ENCODE data around the gene AHCYL1. TPM values are rescaled to one million over a fixed set of nuclear protein-coding genes. Genes with fewer than 3 reads are reported as not detected.
"Not testable (repeated sequence)": the region's sequence is repeated elsewhere in the genome, so short reads cannot be mapped to it uniquely, and the experiment has no call there.

The AHCYL1 gene
- total RNA-seq, 2 donors from 2014 or later: 78.9 to 96.0 TPM

DNA sequence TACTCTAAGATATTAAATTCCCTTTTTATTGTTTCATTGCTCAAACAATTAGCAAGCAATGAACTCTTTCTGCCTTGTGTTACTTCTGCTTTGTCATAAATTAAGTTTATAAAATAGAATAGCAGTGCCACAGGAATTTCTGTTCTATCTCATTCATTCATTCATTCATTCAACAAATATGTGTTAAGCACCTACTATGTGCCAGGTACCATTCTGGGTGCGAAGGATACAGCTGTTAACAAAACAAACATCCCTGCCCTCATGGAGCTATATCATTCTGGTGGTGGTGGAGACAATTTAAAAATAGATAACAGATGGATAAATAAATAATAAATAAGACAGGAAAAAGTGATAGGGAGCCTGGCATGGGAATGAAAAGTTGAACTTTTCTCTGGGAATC is 34.5 kb upstream of the AHCYL1 start:
- no peaks in the 10 kb centered on the region for H3K36me3 Mint-ChIP-seq (ENCODE audit: low read depth)
- Histone ChIP-seq H3K27me3 (ENCODE audit: control insufficient read depth, insufficient read depth, low read length, poor library complexity, severe bottlenecking) (no peaks in the 10 kb centered on the region), H3K9ac (ENCODE audit: extremely low read depth, low read length, poor library complexity, severe bottlenecking) (no peak overlapping the region), H3K4me1 (ENCODE audit: control insufficient read depth, insufficient read depth, low read length) (peaks cover 4% of the 10 kb centered on the region), H3K27ac (ENCODE audit: low read depth, low read length) (no peak overlapping the region), H3K4me3 (ENCODE audit: low read length) (no peak overlapping the region), H3K9me3 (ENCODE audit: control insufficient read depth, low read length) (no peaks in the 10 kb centered on the region), H3K36me3 (ENCODE audit: control insufficient read depth, insufficient read depth, low read length) (no peaks in the 10 kb centered on the region)
- no peak for DNase-seq
- TF ChIP-seq, protein P1, sequence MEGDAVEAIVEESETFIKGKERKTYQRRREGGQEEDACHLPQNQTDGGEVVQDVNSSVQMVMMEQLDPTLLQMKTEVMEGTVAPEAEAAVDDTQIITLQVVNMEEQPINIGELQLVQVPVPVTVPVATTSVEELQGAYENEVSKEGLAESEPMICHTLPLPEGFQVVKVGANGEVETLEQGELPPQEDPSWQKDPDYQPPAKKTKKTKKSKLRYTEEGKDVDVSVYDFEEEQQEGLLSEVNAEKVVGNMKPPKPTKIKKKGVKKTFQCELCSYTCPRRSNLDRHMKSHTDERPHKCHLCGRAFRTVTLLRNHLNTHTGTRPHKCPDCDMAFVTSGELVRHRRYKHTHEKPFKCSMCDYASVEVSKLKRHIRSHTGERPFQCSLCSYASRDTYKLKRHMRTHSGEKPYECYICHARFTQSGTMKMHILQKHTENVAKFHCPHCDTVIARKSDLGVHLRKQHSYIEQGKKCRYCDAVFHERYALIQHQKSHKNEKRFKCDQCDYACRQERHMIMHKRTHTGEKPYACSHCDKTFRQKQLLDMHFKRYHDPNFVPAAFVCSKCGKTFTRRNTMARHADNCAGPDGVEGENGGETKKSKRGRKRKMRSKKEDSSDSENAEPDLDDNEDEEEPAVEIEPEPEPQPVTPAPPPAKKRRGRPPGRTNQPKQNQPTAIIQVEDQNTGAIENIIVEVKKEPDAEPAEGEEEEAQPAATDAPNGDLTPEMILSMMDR (conservative IDR thresholded peaks at IDR 0.05): no peak
- no peak overlapping the region for H3K27ac Mint-ChIP-seq
- peaks cover 11% of the 10 kb centered on the region for H3K4me1 Mint-ChIP-seq
- H3K27me3 Mint-ChIP-seq (ENCODE audit: insufficient read depth): peaks cover 14% of the 10 kb centered on the region
- H3K9me3 Mint-ChIP-seq: no peaks in the 10 kb centered on the region
- H3K4me3 Mint-ChIP-seq: no peak overlapping the region
- WGBS, 2 experiments (ENCODE audit: insufficient coverage in 1 of 2, insufficient read length in 1 of 2): 100% methylated on average over 1 of the region's 1 CpG; no CpG with 5 or more reads in 1 of the 2 experiments

DNA sequence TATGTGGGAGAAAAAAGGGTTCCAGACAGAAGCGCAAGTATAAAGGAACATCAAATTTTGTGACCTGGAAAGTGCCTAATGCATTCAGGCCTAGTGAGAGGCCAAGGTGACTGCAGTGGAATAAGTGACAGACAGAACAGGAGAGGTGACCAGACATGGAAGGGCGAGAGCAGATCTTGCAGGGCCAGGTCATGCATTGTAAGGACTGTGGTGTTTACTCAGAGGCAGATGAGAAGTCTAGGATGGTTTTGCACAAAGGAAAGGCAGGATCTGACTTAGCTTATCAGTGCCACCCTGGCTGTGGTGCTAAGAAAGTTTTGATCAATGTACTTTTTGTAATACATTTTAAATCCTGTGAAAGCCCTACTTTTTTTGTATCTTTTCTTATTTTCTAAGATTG is 34.1 kb upstream of the AHCYL1 start:
- no peak overlapping the region for H3K27ac ChIP-seq (ENCODE audit: low read depth, low read length)
- DNase-seq: no peak
- 80 to 90% methylated on average over 2 of the region's 2 CpGs for WGBS, 2 experiments (ENCODE audit: insufficient coverage in 1 of 2, insufficient read length in 1 of 2)
- peaks cover 19% of the 10 kb centered on the region for H3K27me3 Mint-ChIP-seq (ENCODE audit: insufficient read depth)
- H3K27ac Mint-ChIP-seq: no peak overlapping the region
- H3K9me3 ChIP-seq (ENCODE audit: control insufficient read depth, low read length): no peaks in the 10 kb centered on the region
- H3K4me1 ChIP-seq (ENCODE audit: control insufficient read depth, insufficient read depth, low read length): peaks cover 4% of the 10 kb centered on the region
- no peaks in the 10 kb centered on the region for H3K36me3 Mint-ChIP-seq (ENCODE audit: low read depth)
- H3K4me1 Mint-ChIP-seq: peaks cover 11% of the 10 kb centered on the region
- TF ChIP-seq, protein P1 (conservative IDR thresholded peaks at IDR 0.05): no peak
- H3K36me3 ChIP-seq (ENCODE audit: control insufficient read depth, insufficient read depth, low read length): no peaks in the 10 kb centered on the region
- no peak overlapping the region for H3K4me3 ChIP-seq (ENCODE audit: low read length)
- no peak overlapping the region for H3K4me3 Mint-ChIP-seq
- no peak overlapping the region for H3K9ac ChIP-seq (ENCODE audit: extremely low read depth, low read length, poor library complexity, severe bottlenecking)
- H3K9me3 Mint-ChIP-seq: no peaks in the 10 kb centered on the region
- H3K27me3 ChIP-seq (ENCODE audit: control insufficient read depth, insufficient read depth, low read length, poor library complexity, severe bottlenecking): no peaks in the 10 kb centered on the region

DNA sequence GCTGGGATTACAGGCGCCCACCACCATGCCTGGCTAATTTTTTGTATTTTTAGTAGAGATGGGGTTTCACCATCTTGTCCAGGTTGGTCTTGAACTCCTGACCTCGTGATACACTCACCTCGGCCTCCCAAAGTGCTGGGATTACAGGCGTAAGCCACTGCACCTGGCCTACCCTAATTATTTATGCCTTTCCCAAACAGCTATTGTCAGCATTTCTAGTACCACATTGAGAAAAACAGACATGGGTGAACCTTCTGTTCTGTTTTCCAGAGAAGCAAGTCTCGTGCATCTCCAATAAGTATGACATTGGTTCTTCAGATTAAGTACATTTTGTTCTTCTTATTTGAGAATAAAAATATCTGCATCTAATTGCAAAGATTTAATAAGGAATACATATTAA is 33.1 kb upstream of the AHCYL1 start:
- not testable (repeated sequence) for H3K36me3 ChIP-seq (ENCODE audit: control insufficient read depth, insufficient read depth, low read length); H3K27ac Mint-ChIP-seq; H3K4me3 Mint-ChIP-seq; H3K9me3 ChIP-seq (ENCODE audit: control insufficient read depth, low read length); H3K9me3 Mint-ChIP-seq; H3K27ac ChIP-seq (ENCODE audit: low read depth, low read length); H3K27me3 ChIP-seq (ENCODE audit: control insufficient read depth, insufficient read depth, low read length, poor library complexity, severe bottlenecking); H3K36me3 Mint-ChIP-seq (ENCODE audit: low read depth); H3K4me3 ChIP-seq (ENCODE audit: low read length); H3K4me1 ChIP-seq (ENCODE audit: control insufficient read depth, insufficient read depth, low read length); DNase-seq; H3K9ac ChIP-seq (ENCODE audit: extremely low read depth, low read length, poor library complexity, severe bottlenecking)
- H3K27me3 Mint-ChIP-seq (ENCODE audit: insufficient read depth): peaks cover 17% of the 10 kb centered on the region
- peaks cover 11% of the 10 kb centered on the region for H3K4me1 Mint-ChIP-seq
- WGBS, 2 experiments (ENCODE audit: insufficient coverage in 1 of 2, insufficient read length in 1 of 2): 85 to 94% methylated on average over 3 to 5 of the region's 5 CpGs

DNA sequence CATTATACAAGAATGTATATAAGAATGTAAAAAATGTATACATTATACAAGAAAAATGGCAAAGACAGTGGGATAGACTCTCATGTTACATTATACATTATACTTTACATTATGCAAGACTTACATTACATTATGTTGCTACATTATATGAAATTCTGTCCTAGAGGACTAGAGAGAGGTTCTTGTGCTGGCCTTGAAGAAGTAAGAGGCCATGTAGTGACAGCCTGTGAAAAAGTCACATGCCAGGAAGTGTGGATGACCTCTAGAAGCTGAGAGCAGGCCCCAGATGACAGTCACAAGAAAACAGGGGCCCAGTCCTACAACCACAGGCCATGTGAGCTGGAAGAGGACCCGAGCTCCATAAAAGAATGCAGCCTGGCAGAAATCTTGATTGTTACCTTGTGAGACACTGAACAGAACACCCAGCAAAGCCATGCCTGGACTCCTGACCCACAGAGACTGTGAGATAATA is 30.5 kb upstream of the AHCYL1 start:
- no peak overlapping the region for H3K4me3 Mint-ChIP-seq

More for the DNA sequence above, 30.5 kb upstream of the AHCYL1 start:
- WGBS, 2 experiments (ENCODE audit: insufficient coverage in 1 of 2, insufficient read length in 1 of 2): 67 to 90% methylated on average over 1 of the region's 1 CpG
- Histone ChIP-seq H3K9ac (ENCODE audit: extremely low read depth, low read length, poor library complexity, severe bottlenecking) (no peak overlapping the region), H3K9me3 (ENCODE audit: control insufficient read depth, low read length) (no peaks in the 10 kb centered on the region), H3K36me3 (ENCODE audit: control insufficient read depth, insufficient read depth, low read length) (no peaks in the 10 kb centered on the region), H3K27me3 (ENCODE audit: control insufficient read depth, insufficient read depth, low read length, poor library complexity, severe bottlenecking) (no peaks in the 10 kb centered on the region), H3K4me1 (ENCODE audit: control insufficient read depth, insufficient read depth, low read length) (peaks cover 4% of the 10 kb centered on the region), H3K4me3 (ENCODE audit: low read length) (no peak overlapping the region), H3K27ac (ENCODE audit: low read depth, low read length) (no peak overlapping the region)
- no peak for DNase-seq
- TF ChIP-seq, protein P1 (conservative IDR thresholded peaks at IDR 0.05): no peak
- Mint-ChIP-seq H3K9me3 (no peaks in the 10 kb centered on the region), H3K36me3 (ENCODE audit: low read depth) (no peaks in the 10 kb centered on the region), H3K27ac (no peak overlapping the region), H3K4me1 (peaks cover 17% of the 10 kb centered on the region), H3K27me3 (ENCODE audit: insufficient read depth) (peaks cover 39% of the 10 kb centered on the region)

All from endodermal cell (in vitro differentiated cells).